BLaER1 (cell line): ENCODE data around the gene KCNMB4.

Experiments used
- H3K27ac ChIP-seq: shearing (Covaris generic); formaldehyde crosslinking; 2 replicates; pipeline ENCODE4 v1.8.1; 2022
- H3K27me3 ChIP-seq: shearing (Covaris generic); formaldehyde crosslinking; 2 replicates; pipeline ENCODE4 v1.8.1; 2022
- H3K36me3 ChIP-seq: shearing (Covaris generic); formaldehyde crosslinking; 2 replicates; pipeline ENCODE4 v1.8.1; 2022
- H3K4me1 ChIP-seq: shearing (Covaris generic); formaldehyde crosslinking; 2 replicates; pipeline ENCODE4 v1.8.1; 2022
- H3K4me2 ChIP-seq: shearing (Covaris generic); formaldehyde crosslinking; 2 replicates; pipeline ENCODE4 v1.8.1; 2022
- H3K4me3 ChIP-seq: shearing (Covaris generic); formaldehyde crosslinking; 2 replicates; pipeline ENCODE4 v1.8.1; 2022
- H3K9ac ChIP-seq: shearing (Covaris generic); formaldehyde crosslinking; 2 replicates; pipeline ENCODE4 v1.8.1; 2022
- H3K9me3 ChIP-seq: shearing (Covaris generic); formaldehyde crosslinking; 2 replicates; pipeline ENCODE4 v1.8.1; 2022
- H4K20me1 ChIP-seq: shearing (Covaris generic); formaldehyde crosslinking; 2 replicates; pipeline ENCODE4 v1.8.1; 2022
- Cebpa-rat ChIP-seq: shearing (Covaris generic); IDR thresholded peaks from 2 replicates; pipeline ENCODE4 v1.8.1; 2022

Gene KCNMB4

DNA sequence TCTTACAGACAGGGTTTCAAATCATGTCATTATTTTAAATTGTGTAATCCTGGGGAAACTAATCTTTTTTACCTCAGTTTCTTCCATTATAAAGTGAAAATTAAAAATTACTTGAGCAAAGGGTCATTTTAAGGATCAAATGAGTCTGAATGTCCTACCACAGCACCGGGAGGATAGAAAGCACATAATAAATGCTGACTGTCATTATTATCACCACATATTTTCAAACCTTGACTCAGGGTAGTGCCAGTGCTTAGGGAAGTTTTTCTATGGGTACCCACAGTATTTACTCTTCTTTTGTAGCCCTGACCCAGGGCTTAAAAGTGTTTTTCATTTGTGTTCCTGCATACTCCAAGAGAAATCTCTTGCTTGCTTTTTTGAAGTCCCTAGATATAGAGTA, 60.5 kb downstream of the KCNMB4 start:
- no peaks in the 10 kb centered on the region for H4K20me1 ChIP-seq
- no peaks in the 10 kb centered on the region for H3K27me3 ChIP-seq
- no peaks in the 10 kb centered on the region for H3K36me3 ChIP-seq
- H3K4me2 ChIP-seq = no peak overlapping the region
- no peak overlapping the region for H3K27ac ChIP-seq
- no peak overlapping the region for H3K9ac ChIP-seq
- H3K4me3 ChIP-seq = no peak overlapping the region
- no peak for TF ChIP-seq Cebpa-rat
- H3K9me3 ChIP-seq = no peaks in the 10 kb centered on the region
- no peaks in the 10 kb centered on the region for H3K4me1 ChIP-seq

- Histone ChIP-seq H3K4me1 (no peaks in the 10 kb centered on the region), H3K27me3 (no peaks in the 10 kb centered on the region), H3K4me2 (no peak overlapping the region), H3K9ac (no peak overlapping the region), H3K36me3 (no peaks in the 10 kb centered on the region), H3K4me3 (no peak overlapping the region), H3K9me3 (no peaks in the 10 kb centered on the region), H3K27ac (no peak overlapping the region), H4K20me1 (no peaks in the 10 kb centered on the region)
- no peak for TF ChIP-seq Cebpa-rat
Observed at GRCh38 chr12:70427611-70428010, 61.5 kb downstream of the KCNMB4 start.

GRCh38 chr12:70430400-70430799, 64.3 kb downstream of the KCNMB4 start:
- TF ChIP-seq Cebpa-rat = no peak
- Histone ChIP-seq H3K4me2 (no peak overlapping the region), H3K4me1 (no peaks in the 10 kb centered on the region), H3K4me3 (no peak overlapping the region), H3K9ac (no peak overlapping the region), H3K9me3 (no peaks in the 10 kb centered on the region), H3K36me3 (no peaks in the 10 kb centered on the region), H4K20me1 (no peaks in the 10 kb centered on the region), H3K27ac (no peak overlapping the region), H3K27me3 (no peaks in the 10 kb centered on the region)

GRCh38 chr12:70436836-70437235, 70.7 kb downstream of the KCNMB4 start:
- Histone ChIP-seq H4K20me1 (no peaks in the 10 kb centered on the region), H3K4me2 (no peak overlapping the region), H3K4me1 (no peaks in the 10 kb centered on the region), H3K9me3 (no peaks in the 10 kb centered on the region), H3K4me3 (no peak overlapping the region), H3K27ac (no peak overlapping the region), H3K36me3 (no peaks in the 10 kb centered on the region), H3K27me3 (no peaks in the 10 kb centered on the region), H3K9ac (no peak overlapping the region)
- no peak for TF ChIP-seq Cebpa-rat

DNA sequence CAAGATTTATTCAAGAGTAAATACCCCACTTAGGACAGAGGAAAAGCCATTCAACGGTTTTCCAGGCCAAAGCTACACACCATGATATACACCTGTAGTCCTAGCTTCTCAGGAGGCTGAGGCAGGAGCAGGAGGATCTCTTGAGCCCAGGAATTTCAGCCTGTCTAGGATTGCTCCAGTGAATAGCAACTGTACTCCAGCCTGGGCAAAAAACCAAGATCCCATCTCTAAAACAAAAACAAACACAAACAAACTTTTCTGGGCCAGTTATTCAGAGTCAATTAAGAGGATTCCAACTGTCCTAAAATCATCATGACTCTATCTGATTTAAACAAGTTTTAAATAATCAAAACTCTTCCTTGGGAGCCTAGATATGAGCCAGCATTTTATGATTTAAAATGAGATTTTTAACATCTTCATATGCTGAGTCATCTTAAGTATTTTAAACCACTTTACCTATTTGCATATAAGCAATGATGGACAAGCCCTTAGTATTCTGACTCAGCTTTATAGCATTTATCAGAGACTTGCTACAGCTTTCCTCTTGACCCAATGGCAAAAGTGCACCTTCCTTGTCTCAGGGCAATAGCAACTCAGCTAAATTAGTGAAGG, 77.1 kb downstream of the KCNMB4 start:
- H3K9ac ChIP-seq = no peak overlapping the region
- no peak for TF ChIP-seq Cebpa-rat
- no peak overlapping the region for H3K27ac ChIP-seq
- no peaks in the 10 kb centered on the region for H4K20me1 ChIP-seq
- no peaks in the 10 kb centered on the region for H3K27me3 ChIP-seq
- no peak overlapping the region for H3K4me3 ChIP-seq
- no peaks in the 10 kb centered on the region for H3K36me3 ChIP-seq
- H3K4me2 ChIP-seq = no peak overlapping the region
- no peaks in the 10 kb centered on the region for H3K4me1 ChIP-seq
- 0 out of 2 replicates have a peak, but pooled peaks cover 5% of the 10 kb centered on the region for H3K9me3 ChIP-seq

GRCh38 chr12:70444903-70445302, 78.8 kb downstream of the KCNMB4 start:
- peaks cover 13% of the 10 kb centered on the region for H3K9me3 ChIP-seq
- H3K27me3 ChIP-seq = no peaks in the 10 kb centered on the region
- no peak for TF ChIP-seq Cebpa-rat
- no peaks in the 10 kb centered on the region for H3K4me1 ChIP-seq
- no peak overlapping the region for H3K27ac ChIP-seq
- no peak overlapping the region for H3K4me2 ChIP-seq
- no peaks in the 10 kb centered on the region for H3K36me3 ChIP-seq
- H3K4me3 ChIP-seq = no peak overlapping the region
- no peak overlapping the region for H3K9ac ChIP-seq
- H4K20me1 ChIP-seq = no peaks in the 10 kb centered on the region

- no peak overlapping the region for H3K9ac ChIP-seq
- no peaks in the 10 kb centered on the region for H4K20me1 ChIP-seq
- H3K36me3 ChIP-seq = no peaks in the 10 kb centered on the region
- H3K4me3 ChIP-seq = no peak overlapping the region
- TF ChIP-seq Cebpa-rat = no peak
- H3K4me1 ChIP-seq = no peaks in the 10 kb centered on the region
- peaks cover 29% of the 10 kb centered on the region for H3K9me3 ChIP-seq
- no peak overlapping the region for H3K4me2 ChIP-seq
- no peaks in the 10 kb centered on the region for H3K27me3 ChIP-seq
- H3K27ac ChIP-seq = no peak overlapping the region
Observed at GRCh38 chr12:70448371-70448770, 82.3 kb downstream of the KCNMB4 start.

DNA sequence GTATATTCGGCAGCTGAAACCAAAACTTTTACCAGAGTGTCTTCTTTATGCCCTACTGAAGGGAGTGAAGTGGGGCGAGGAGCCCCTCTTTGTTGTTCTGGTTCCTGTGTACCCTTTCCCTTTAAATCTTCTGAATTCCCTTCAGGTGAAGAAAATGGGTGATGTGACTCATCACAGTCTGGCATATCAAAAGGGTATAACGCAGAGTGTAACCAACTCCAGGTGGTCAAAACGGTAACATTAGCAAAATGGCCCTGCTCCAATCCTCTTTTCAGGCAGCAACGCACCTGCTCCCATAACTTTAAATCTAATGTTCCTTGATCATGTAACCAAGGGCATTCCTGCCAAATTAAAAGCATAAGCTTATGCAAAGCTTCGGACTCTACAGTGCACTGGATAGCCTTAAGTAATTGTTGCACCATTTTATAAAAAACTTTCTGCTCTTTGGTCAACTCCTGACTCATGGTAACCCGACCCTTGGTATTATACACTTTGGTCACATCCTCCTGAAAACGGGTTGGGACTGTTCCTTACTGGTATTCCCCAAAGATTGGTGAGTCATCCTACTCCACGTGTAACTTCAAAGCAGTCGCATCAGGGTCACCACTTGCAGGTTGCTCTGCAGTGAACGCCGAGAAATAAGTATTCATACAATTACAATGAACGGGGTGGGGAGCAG, 83.1 kb downstream of the KCNMB4 start:
- no peaks in the 10 kb centered on the region for H3K27me3 ChIP-seq
- TF ChIP-seq Cebpa-rat = no peak
- no peaks in the 10 kb centered on the region for H3K36me3 ChIP-seq
- no peak overlapping the region for H3K27ac ChIP-seq
- no peak overlapping the region for H3K4me3 ChIP-seq
- H3K9me3 ChIP-seq = peaks cover 29% of the 10 kb centered on the region
- H4K20me1 ChIP-seq = no peaks in the 10 kb centered on the region
- no peaks in the 10 kb centered on the region for H3K4me1 ChIP-seq
- no peak overlapping the region for H3K9ac ChIP-seq
- H3K4me2 ChIP-seq = no peak overlapping the region

DNA sequence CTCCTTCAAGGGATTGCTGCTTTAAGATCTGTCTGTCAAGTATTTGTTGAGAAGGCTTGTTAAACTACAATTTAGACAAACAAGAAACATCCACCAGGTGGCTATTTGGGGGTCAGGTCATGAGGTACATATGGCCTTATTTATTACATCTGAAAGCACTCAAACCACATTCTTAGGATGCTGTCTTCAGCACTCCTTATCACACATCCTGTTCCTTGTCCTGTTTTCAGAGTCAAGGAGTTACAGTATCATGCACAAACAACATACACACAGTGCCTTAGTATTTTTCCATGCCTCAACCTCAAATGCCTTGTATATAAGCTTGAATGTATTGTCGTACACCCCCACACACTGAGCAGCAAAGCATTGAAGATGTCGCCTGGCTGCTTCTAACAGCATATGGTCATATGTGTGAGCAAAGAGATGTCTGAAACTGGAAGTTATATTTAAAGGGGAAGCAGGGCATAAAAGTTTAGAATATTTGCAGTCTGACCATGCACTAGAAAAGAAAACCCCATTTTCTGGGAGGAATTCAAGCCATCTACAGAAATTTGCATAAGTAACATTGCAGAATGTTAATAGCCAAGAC, 83.8 kb downstream of the KCNMB4 start:
- no peaks in the 10 kb centered on the region for H3K4me1 ChIP-seq
- no peaks in the 10 kb centered on the region for H3K36me3 ChIP-seq
- peaks cover 29% of the 10 kb centered on the region for H3K9me3 ChIP-seq
- H4K20me1 ChIP-seq = no peaks in the 10 kb centered on the region
- no peaks in the 10 kb centered on the region for H3K27me3 ChIP-seq
- no peak overlapping the region for H3K27ac ChIP-seq
- H3K9ac ChIP-seq = no peak overlapping the region
- no peak overlapping the region for H3K4me3 ChIP-seq
- no peak for TF ChIP-seq Cebpa-rat
- H3K4me2 ChIP-seq = no peak overlapping the region

DNA sequence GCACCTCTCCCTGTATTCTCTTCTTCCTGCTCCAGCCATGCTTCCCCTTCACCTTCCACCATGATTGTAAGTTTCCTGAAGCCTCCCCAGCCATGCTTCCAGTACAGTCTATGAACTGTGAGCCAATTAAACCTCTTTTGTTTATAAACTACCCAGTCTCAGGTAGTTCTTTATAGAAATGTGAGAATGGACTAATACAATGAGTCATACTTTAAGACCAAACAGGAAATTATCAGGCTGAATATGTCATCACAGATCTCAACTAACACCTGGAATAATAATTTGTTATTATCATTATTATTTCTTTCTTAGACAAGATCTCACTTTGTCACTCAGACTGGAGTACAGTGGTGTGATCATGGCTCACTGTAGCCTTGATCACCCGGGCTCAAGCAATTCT, 85.4 kb downstream of the KCNMB4 start:
- no peaks in the 10 kb centered on the region for H3K4me1 ChIP-seq
- no peaks in the 10 kb centered on the region for H3K36me3 ChIP-seq
- no peaks in the 10 kb centered on the region for H4K20me1 ChIP-seq
- no peak overlapping the region for H3K9ac ChIP-seq
- H3K27me3 ChIP-seq = no peaks in the 10 kb centered on the region
- TF ChIP-seq Cebpa-rat = no peak
- H3K27ac ChIP-seq = no peak overlapping the region
- H3K4me3 ChIP-seq = no peak overlapping the region
- H3K9me3 ChIP-seq = peaks cover 24% of the 10 kb centered on the region
- H3K4me2 ChIP-seq = no peak overlapping the region
